Hepatocyte (in vitro differentiated cells): ENCODE results near the gene ZFAND5.

Source experiments
- EZH2 ChIP-seq: fragments of 200-600 bp; sonication (generic); IDR thresholded peaks from 2 replicates; pipeline ENCODE4 v1.6.1; 2016; ENCODE audit warnings: antibody characterized with exemption, mild to moderate bottlenecking, borderline replicate concordance
- TF ChIP-seq, protein P1 (sequence below): fragments of 200-600 bp; sonication (generic); IDR thresholded peaks from 2 replicates; pipeline ENCODE4 v1.5.1; 2016; ENCODE audit warnings: antibody characterized with exemption, mild to moderate bottlenecking; ENCODE audit not compliant: poor library complexity

- TF ChIP-seq, protein P1, sequence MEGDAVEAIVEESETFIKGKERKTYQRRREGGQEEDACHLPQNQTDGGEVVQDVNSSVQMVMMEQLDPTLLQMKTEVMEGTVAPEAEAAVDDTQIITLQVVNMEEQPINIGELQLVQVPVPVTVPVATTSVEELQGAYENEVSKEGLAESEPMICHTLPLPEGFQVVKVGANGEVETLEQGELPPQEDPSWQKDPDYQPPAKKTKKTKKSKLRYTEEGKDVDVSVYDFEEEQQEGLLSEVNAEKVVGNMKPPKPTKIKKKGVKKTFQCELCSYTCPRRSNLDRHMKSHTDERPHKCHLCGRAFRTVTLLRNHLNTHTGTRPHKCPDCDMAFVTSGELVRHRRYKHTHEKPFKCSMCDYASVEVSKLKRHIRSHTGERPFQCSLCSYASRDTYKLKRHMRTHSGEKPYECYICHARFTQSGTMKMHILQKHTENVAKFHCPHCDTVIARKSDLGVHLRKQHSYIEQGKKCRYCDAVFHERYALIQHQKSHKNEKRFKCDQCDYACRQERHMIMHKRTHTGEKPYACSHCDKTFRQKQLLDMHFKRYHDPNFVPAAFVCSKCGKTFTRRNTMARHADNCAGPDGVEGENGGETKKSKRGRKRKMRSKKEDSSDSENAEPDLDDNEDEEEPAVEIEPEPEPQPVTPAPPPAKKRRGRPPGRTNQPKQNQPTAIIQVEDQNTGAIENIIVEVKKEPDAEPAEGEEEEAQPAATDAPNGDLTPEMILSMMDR, result no peak
- TF ChIP-seq EZH2, result no peak
These were observed 47.6 kb upstream of the ZFAND5 start for GRCh38 chr9:72412483-72413040.
